Measurements from ENCODE around the gene COL4A2.

COL4A2 gene

DNA sequence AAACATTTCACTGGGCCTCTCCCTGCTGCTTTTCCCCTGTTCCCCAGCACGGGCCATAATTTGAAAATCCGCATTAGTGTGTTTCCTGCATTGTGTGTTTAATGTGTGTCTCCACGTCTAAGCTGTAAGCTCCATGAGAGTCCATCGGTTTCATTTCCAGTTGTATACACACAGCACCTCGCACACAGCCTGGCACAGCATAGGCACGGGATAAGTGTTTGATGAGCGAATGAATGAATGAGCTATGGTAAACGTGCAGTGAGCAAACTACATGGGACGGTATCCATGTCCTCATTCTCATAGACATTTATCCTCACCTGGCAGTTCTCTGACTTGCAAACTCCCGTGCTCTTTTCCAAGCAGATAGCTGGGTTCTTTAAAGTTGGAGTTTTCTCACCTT is 148.4 kb downstream of the COL4A2 start:
- DNase-seq (ENCODE audit: low spot score) = no peak

DNA sequence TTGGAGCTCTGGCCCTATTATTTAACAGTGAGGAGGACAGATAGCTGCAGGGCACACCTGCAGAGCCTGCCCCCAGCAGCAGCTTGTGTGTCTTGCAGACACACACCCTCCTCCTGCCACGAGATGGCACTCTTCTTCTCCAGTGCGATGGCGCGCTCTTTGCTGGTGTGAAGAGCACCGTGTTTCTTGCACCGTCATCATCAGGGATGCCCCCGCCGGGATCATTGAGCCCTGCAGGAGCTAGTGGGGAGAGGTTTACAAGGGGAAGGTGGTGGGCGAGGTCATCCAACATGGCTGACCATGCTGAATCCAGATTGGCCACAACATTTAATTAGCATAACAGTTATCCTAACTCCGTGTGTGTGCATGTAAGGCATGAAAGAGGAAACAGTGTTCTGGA is 148.9 kb downstream of the COL4A2 start:
- DNase-seq (ENCODE audit: low spot score) = peak; percentile 75

DNA sequence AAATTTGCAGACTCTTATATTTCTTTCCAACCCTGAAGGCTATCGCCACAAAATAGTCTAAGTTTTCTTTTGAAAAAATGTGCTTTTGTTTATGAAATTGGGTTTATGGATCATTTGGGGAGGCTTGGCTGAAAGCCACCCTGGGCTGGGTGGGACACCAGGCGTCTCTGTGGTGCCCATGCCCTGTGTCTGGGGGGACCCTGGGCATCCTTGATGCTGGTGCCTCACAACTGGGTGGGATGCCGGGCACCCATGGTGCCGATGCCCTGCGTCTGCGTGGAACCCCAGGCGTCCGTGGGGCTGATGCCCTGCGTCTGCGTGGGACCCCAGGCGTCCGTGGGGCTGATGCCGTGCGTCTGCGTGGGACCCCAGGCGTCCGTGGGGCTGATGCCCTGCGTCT is 149.5 kb downstream of the COL4A2 start:
- no peak for DNase-seq (ENCODE audit: low spot score)

DNA sequence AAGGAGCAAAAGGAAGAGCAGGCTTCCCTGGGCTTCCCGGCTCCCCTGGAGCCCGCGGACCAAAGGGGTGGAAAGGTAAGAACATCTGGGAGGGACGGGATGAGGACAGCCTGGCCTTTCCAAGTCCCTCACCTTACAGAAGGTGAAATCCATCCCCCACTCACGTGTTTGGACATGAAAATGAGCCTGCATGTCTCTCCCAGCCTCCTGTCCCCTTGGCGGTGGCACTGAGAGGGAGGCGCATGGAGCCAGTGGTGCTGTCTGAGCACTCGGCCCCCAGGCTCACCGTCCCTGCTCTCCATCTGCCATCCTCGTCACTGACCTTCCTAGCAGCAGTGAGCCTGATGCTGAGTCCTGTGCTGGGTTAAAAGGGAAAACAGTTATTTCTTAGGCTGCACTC is 150.3 kb downstream of the COL4A2 start:
- no peak for DNase-seq (ENCODE audit: low spot score)

DNA sequence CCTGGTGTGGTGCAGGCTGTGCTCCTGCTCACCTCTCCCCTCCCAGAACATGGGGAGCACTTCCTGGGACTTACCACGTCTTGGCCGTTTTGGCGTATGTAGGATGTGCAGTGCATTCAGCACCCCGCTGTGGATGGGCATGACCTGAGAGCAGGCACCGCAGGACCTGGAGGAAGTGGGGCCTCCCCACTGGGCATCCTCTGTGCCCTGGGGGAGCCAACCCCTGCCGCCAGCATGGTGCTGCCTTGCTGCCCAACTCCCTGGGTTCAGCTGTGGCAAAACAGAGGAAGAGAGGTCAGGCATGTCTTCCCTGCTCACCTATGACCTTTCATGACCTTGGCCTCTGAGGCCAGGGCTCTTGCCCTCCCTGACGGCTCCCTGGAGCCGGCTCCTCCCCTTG is 150.9 kb downstream of the COL4A2 start:
- no peak for DNase-seq (ENCODE audit: low spot score)

DNA sequence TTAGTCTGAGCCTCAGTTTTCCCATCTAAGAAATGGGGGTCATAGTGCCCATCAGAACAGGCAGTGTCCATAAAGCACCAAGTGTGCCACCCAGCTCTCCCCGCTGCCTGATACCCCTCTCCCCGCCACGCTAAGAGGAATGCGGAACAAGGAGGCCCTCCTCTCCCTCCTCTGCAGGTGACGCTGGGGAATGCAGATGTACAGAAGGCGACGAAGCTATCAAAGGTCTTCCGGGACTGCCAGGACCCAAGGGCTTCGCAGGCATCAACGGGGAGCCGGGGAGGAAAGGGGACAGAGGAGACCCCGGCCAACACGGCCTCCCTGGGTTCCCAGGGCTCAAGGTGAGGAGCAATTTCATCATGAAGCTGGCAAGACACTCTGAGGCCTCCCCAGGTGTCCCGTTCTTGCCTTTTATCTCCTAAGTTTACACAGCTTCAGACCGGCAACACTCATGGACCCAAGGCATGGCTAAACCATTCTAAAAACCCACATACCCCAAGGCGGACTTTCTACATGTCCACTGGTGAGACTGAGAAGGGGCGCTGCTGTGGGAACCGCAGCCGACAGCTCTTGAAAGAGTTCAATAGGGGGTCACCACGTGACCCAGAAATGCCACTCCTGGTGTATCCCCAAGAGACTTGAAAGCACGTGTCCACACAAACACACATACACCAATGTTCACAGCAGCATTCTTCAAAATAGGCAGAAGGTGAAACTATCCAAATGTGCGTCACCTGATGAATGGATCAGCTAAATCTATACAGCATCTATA is 151.7 kb downstream of the COL4A2 start:
- DNase-seq (ENCODE audit: low spot score) = no peak

DNA sequence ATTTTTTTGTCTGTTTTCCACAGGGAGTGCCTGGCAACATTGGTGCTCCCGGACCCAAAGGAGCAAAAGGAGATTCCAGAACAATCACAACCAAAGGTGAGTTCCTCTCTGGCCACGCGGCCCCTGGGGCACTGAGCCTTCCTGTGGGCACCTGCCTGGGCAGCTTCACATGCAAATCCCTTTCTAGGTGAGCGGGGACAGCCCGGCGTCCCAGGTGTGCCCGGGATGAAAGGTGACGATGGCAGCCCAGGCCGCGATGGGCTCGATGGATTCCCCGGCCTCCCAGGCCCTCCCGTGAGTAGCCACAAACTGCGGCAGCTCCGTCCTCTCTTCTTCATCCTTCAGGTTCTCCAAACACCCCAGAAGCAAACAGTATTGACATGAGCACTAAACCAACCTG is 155.0 kb downstream of the COL4A2 start:
- no peak for DNase-seq (ENCODE audit: low spot score)

DNA sequence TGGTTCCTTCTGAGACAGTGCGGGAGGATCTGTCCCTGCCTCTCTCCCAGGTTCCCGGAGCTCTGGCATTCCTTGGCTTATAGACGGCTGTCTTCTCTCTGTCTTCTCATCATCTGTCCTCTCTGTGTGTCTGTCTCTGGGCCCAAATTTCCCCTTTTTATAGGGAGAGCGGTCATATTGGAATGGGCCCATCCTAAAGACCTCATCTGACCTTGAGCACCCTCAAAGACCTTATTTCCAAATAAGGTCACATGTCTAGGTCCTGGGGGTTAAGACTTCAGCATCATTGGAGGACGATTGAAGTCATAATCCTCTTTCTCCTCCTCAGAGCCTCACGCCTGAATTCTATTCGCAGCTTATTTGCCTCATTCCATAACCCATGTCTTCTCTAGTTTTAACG is 156.1 kb downstream of the COL4A2 start:
- no peak for DNase-seq (ENCODE audit: low spot score)

DNA sequence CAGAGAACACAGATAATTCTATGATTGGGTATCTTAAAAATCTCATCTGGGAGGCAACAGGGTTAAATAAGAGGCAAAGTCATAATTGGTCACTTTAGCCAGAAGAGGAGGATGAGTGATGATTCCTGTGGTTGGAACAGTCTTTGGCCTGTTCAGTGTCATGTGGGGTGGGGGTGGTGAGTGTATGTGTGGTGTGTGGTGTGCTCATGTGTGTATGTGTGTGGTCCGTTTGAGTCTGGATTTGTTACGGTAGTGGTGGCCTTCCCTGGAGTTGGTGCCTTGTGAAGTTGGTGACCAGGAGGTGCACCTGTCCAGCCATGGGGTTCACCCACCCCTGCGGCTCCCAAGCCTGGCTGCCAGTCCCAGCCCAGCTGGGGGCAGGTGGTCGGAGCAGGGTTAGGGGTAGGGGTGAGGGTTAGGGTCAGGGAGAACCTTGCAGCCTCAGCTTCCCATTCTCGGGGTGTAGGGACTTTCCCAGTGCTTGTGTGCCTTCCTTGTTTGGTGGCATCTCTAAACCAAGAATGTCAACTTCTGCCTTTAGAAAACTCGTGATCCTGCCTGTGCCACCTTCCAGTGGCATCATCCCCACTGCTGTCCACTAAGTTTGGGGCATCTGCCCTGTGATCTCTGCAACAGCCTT is 156.9 kb downstream of the COL4A2 start:
- peak; percentile 39 for DNase-seq (ENCODE audit: low spot score)

DNA sequence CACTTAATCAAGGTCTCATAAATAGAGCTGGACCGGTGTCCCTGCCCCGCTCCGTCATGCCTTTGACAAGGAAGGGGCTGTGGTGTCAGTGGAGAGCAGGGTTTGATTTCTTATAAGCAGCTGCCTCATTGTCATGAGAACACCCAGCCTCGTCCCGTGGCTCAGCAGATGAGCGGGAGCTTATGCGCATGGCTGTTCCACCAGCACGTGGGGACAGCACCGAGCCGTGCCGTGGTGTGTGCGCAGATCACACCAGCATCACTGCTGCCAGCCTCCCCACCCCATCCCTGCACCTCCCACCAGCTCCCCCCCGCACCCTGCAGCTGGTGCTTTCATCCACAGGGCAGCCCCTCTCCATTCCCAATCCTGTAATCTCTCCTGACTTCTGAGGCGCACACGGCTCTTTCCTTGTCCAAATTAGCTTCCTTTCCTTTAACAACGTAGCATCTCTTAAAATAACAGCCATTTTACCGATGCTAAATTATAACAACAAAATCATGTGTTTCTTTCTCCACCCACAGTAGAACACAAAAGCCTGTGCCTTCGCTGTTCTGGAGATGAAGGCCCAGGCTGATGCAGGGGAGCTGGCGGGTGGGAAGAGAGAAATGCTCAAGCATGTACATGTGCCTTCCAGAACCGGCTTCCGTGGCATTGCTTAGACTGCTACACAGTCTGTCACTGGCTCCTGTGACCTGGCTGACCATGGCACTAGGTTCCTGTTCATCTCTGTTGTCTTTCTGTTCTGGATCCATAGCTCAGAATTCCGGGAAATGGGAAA is 157.7 kb downstream of the COL4A2 start:
- no peak for DNase-seq (ENCODE audit: low spot score)

DNA sequence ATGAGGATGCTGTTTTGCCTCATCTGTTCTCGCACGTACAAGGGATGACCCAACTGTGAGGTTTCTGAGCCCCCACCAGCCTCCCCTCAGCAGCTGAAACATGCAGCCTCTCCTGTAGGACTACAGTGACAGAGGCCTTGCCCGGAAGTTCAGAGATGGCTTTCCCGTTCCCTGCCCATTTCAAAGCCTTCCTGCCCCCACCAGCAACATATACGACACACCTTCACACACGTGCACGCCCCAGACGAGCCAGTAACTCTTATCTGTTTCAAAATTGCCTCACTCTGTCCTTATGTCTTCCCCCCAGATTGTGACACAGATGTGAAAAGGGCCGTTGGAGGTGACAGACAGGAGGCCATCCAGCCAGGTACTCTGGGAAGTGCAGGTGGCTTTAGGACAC is 158.6 kb downstream of the COL4A2 start:
- DNase-seq (ENCODE audit: low spot score) = no peak

DNA sequence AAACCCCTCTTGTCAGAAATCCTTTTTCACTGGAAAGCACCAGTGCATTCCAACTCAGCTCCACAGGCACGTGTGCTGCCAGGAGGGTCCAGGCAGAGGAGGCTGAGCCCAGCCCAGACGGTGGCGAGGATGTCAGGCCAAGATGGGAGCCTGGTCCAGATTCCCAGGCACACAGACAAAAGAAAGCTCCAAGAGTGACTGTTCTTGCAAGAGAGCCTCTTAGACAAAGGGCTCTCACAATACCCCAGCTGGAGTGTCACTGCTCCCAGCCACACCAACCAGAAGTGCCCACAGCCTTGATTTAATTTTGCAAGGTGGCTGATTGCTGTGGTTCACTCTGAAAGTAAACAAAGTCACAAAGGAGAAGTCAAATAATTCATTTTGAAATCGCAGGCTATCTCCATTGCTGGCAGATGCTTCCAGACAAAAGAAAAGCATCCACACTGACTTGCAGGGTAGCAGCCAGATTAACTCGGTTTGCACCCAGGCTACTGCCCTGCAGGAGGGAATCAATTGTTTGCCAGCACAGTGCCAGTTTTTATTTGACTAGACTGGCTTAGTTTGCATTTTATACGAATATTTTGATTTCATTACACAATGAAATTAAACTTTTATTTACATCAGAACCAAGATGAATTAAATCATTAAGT is 159.3 kb downstream of the COL4A2 start:
- no peak for DNase-seq (ENCODE audit: low spot score)

DNA sequence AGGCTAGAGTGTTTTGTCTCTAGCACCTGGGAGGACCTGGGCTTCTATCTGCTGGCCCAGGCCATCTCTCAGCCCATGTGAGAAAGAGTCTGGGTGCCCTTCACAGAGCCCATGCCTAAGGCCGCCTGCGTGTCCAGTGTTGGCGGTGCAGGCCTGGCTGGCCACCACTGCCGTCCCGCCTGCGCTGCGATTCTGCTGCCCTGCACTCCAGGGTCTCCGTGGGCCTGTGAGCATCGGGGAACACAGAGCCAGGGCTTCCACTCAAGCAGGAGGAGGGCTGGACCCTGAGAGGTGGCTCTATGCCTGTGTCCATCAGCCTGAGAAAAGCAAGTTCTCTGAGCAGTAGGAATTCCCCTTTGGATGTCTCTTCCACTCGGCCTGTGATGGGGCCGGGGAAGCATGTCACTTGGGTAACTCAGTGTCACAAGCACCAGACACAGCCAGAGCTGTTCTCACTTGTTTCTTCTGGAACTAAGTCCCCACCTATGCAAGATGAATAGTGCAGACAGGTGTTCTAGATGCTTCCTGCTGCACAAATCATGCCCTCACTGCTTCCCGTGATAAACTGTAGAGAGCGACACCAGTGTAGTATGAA is 160.5 kb downstream of the COL4A2 start:
- no peak for DNase-seq (ENCODE audit: low spot score)

DNA sequence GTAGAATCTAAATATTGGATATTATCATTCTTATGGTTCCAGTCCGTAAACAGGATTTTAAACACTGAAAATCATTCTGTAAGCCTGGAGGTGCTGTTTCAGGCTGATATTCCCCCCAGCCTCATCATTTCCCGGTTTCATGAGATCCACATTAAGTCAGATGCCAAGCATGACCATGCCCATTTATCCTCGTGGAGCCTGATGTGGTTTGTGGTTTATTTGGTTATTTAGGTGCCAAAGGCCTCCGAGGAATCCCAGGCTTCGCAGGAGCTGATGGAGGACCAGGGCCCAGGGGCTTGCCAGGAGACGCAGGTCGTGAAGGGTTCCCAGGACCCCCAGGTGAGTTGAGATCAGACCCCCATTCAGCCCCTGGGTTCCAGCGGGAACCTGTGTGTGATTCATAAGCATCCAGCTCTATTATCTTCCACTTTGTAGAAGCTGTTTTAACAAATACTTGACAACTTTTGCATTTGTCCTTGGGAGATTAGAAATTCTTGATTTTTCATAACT is 162.0 kb downstream of the COL4A2 start:
- DNase-seq (ENCODE audit: low spot score) = no peak

DNA sequence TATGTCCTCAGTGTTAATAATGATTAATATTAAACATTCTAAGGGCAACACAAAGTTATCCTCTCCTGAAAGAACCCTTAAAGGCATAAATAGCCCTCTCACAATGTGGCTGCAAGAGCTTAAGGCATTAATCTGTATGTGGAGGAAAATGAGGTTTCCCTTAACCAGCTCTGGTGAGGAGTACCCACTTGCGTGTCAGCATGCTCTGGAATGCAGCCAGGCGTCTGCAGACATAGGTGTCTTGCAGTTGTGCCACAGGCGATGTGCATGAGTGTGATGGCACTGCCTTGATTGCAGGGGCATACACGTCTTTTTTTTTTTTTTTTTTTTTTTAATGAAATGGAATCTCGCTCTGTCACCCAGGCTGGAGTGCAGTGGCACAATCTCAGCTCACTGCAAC is 162.5 kb downstream of the COL4A2 start:
- DNase-seq (ENCODE audit: low spot score) = no peak

DNA sequence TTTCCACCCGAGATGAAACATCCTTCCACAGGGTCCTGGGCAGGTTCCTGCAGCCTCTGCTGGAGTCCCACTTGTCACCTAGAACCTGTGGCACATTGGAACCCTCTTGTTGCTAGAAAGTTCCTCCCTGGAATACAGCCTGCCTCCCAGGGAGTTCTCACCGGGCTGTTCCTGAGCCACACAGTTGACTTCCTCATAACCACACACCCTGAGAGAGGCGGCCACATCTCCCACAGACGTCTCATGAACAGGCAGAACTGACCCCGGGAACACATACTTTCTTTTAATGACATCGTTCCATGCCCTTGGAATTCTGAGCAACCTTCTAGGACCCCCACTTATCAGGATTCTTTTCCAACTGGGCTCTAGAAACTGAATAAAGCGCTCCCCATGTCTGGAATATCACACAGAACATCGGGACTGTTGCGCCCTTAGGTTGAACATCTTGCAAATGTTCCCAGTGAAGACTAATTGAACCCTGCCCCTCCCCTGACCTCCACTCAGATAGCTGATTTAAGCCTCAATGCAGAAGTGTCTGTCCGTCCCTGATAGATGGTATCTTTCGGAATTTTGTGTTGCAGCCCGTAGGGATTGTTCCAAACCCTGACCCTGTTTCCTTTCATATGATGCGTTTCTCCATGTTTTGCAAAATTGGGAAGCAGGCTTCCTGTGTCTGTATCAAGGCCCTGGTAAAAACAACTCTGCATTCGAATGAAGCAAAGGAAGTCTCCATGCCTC is 163.4 kb downstream of the COL4A2 start:
- DNase-seq (ENCODE audit: low spot score) = no peak

DNA sequence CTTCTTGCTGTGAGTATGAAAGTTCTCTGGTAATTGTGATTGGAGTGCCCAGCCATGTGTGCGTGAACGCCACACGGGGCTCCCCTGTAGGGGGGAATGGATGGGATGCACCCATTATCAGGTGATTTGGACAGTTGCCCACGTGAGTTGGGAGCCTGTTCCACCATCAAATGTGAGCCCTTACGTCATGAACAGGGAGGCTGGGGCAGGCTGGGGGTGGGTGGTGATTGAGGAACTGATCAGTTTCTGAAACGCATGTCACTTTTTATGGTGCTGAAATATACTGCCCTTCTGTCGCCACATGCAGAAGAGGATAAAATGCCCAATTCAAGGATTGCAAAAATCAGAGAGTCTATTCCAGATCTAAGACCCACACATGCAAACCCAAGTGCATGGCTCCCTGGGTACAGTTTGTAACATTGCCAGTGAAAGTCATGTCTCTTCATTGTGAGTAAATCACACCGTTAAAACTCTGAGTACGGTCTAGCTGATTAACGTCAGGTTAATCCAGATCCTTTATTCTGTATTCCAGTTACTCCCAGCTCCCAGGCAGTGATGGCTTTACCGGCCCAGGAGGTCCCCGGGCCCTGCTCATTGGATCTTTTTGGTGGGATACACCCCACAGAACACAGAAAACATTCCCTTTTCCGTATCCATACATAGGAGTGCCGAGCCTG is 164.2 kb downstream of the COL4A2 start:
- DNase-seq (ENCODE audit: low spot score) = no peak

DNA sequence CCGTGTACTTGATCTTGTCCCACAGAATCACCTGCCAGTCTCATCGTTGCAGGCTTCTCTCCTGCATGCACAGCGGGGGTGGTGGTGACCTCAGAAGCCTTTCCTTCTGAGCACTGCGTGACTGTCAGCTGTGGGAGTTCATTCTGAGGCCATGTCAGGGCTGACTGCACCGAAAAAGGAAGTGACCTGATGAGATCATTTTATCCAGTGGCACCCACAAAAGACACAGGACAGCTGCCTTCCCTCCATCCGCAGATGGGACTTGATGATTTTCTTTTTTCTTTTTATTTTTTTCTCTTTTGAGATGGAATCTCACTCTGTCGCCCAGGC is 164.7 kb downstream of the COL4A2 start:
- peak; percentile 90 for DNase-seq (ENCODE audit: low spot score)

DNA sequence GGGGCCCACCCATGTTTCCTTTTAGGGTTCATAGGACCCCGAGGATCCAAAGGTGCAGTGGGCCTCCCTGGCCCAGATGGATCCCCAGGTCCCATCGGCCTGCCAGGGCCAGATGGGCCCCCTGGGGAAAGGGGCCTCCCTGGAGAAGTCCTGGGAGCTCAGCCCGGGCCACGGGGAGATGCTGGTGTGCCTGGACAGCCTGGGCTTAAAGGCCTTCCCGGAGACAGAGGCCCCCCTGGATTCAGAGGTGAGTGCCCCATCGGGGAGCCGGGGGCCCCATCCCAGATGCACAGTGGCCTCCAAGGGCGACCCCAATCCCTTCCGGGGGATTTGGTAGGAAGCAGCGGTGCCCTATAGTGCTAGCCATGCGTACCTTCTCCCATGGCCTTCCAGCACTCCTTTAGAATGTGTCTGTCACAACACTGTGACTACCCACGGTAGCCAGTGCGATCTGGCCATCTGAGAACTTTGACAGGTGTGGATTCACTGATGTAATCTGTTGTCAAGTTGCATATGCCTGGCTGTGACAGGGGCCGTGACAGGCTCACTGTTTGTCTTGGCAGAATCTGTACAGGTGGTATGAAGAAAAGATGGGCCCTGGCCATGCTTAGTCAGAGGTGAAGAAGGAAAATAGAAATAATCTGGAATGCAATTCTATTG is 165.9 kb downstream of the COL4A2 start:
- no peak for DNase-seq (ENCODE audit: low spot score)

DNA sequence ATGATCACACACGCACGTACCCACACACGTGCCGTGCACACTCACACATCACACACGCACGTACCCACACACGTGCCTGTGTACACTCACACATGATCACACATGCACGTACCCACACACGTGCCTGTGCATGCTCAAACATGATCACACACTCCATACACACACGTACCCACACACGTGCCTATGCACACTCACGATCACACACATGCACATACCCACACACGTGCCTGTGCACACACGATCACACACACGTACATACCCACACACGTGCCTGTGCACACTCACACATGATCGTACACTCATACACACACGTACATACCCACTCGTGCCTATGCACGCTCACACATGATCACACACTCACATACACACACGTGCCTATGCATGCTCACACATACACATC is 167.6 kb downstream of the COL4A2 start:
- DNase-seq (ENCODE audit: low spot score) = no peak

Data from hepatic stellate cell (primary cell).